ENCODE measurements around the gene DAPK1. TPM values are rescaled to one million over a fixed set of nuclear protein-coding genes. Genes with fewer than 3 reads are reported as not detected.

DAPK1 gene
- total RNA-seq, 4 donors from 2014 or later, result 8.8 to 18.3 (median 9.9) TPM

DNA sequence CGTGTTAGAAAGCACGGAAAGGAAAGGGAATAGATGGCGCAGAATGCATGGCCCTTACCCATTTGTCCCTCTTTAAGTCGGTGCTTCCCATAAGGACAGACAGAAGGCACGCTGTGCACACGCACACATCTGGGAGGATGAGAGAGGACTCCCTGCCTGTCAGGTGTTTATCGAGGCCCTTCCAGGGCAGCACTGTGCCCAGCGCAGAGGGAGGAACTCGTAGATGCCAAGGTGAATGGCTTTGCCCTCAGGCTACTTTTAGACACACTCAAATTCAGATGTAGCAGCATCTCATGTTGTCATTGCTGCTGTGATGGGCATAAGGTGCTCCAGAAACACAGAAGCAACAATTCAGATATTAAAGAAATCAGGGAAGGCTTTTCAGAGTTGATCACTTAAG lies 158.1 kb downstream of the DAPK1 start:
- TF ChIP-seq POLR2A (IDR thresholded peaks at IDR 0.05), result no peak
- TF ChIP-seq, protein P1, sequence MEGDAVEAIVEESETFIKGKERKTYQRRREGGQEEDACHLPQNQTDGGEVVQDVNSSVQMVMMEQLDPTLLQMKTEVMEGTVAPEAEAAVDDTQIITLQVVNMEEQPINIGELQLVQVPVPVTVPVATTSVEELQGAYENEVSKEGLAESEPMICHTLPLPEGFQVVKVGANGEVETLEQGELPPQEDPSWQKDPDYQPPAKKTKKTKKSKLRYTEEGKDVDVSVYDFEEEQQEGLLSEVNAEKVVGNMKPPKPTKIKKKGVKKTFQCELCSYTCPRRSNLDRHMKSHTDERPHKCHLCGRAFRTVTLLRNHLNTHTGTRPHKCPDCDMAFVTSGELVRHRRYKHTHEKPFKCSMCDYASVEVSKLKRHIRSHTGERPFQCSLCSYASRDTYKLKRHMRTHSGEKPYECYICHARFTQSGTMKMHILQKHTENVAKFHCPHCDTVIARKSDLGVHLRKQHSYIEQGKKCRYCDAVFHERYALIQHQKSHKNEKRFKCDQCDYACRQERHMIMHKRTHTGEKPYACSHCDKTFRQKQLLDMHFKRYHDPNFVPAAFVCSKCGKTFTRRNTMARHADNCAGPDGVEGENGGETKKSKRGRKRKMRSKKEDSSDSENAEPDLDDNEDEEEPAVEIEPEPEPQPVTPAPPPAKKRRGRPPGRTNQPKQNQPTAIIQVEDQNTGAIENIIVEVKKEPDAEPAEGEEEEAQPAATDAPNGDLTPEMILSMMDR (IDR thresholded peaks at IDR 0.05), result no peak
- WGBS, 2 donors, result 94% methylated on average over 9 of the region's 9 CpGs
- peak in 1 of 2 donors; percentile 36 for DNase-seq (ENCODE audit: low spot score in 2 of 2)
- intact Hi-C loops (cut with DNase I; ENCODE audit: low total_unique reads), result no loop called here
- no peak overlapping the region for H3K4me3 ChIP-seq (ENCODE audit: low read depth, poor library complexity, severe bottlenecking)

DNA sequence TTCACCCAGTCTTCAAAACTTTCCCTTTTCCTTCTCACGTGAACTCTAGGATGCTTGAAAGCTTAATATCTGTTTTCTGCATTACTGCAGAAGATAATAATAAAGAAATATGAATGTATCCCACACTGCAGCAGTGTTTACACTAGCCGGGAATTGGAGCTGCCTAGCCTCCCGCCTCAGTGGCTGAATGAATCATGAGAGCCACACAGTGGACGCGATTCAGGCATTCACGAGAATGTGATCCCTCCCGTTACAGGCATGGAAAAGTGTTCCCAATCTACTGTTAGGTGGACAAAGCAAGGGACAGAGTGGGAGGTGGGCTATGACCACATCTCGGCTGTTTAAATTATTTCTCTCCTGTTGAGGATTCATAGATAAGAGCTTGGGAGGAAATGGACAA lies 158.8 kb downstream of the DAPK1 start:
- no peak overlapping the region for H3K4me3 ChIP-seq (ENCODE audit: low read depth, poor library complexity, severe bottlenecking)
- peak in 1 of 2 donors; percentile 63 for DNase-seq (ENCODE audit: low spot score in 2 of 2)
- TF ChIP-seq, protein P1 (IDR thresholded peaks at IDR 0.05), result no peak
- TF ChIP-seq POLR2A (IDR thresholded peaks at IDR 0.05), result no peak
- intact Hi-C loops (cut with DNase I; ENCODE audit: low total_unique reads), result no loop called here
- WGBS, 2 donors, result 83 to 88% methylated on average over 8 of the region's 8 CpGs

- intact Hi-C loops (cut with DNase I; ENCODE audit: low total_unique reads), result no loop called here
- TF ChIP-seq, protein P1 (IDR thresholded peaks at IDR 0.05), result no peak
- TF ChIP-seq POLR2A (IDR thresholded peaks at IDR 0.05), result no peak
- DNase-seq (ENCODE audit: low spot score in 2 of 2), result peak in 1 of 2 donors; percentile 76
- no peak overlapping the region for H3K4me3 ChIP-seq (ENCODE audit: low read depth, poor library complexity, severe bottlenecking)
- WGBS, 2 donors, result 80 to 81% methylated on average over 6 of the region's 6 CpGs
These were observed 159.5 kb downstream of the DAPK1 start for GRCh38 chr9:87657190-87657589.

GRCh38 chr9:87657893-87658292 lies 160.2 kb downstream of the DAPK1 start:
- TF ChIP-seq POLR2A (IDR thresholded peaks at IDR 0.05), result no peak
- TF ChIP-seq, protein P1 (IDR thresholded peaks at IDR 0.05), result no peak
- WGBS, 2 donors, result 91 to 92% methylated on average over 16 of the region's 16 CpGs
- H3K4me3 ChIP-seq (ENCODE audit: low read depth, poor library complexity, severe bottlenecking), result no peak overlapping the region
- intact Hi-C loops (cut with DNase I; ENCODE audit: low total_unique reads), result no loop called here
- DNase-seq (ENCODE audit: low spot score in 2 of 2), result peak in 1 of 2 donors; percentile 79

- intact Hi-C loops (cut with DNase I; ENCODE audit: low total_unique reads), result no loop called here
- TF ChIP-seq POLR2A (IDR thresholded peaks at IDR 0.05), result no peak
- TF ChIP-seq, protein P1 (IDR thresholded peaks at IDR 0.05), result no peak
- H3K4me3 ChIP-seq (ENCODE audit: low read depth, poor library complexity, severe bottlenecking), result no peak overlapping the region
- DNase-seq (ENCODE audit: low spot score in 2 of 2), result peak in 1 of 2 donors; percentile 53
- WGBS, 2 donors, result 78 to 96% methylated on average over 3 of the region's 3 CpGs
These were observed 160.8 kb downstream of the DAPK1 start for GRCh38 chr9:87658511-87658910.
